ACC112 (cell line): ENCODE results near the gene MRPL39.

Experiments used
- H2AFZ ChIP-seq: fragments of 200-600 bp; sonication (generic); one replicate; pipeline ENCODE4 v1.6.0; 2017; ENCODE audit warnings: antibody characterized with exemption, low read length; ENCODE audit not compliant: unreplicated experiment
- H3K27ac ChIP-seq: fragments of 200-600 bp; sonication (generic); 2 replicates; pipeline ENCODE4 v1.5.1; 2014; ENCODE audit warnings: low read depth, mild to moderate bottlenecking, antibody characterized with exemption, low read length, moderate library complexity
- H3K27me3 ChIP-seq: fragments of 200-600 bp; sonication (generic); 2 replicates; pipeline ENCODE4 v1.6.1; 2014; ENCODE audit warnings: mild to moderate bottlenecking, antibody characterized with exemption, low read length, moderate library complexity, mixed read lengths; ENCODE audit not compliant: insufficient read depth
- H3K36me3 ChIP-seq: fragments of 200-600 bp; sonication (generic); 2 replicates; pipeline ENCODE4 v1.6.1; 2016; ENCODE audit warnings: mild to moderate bottlenecking, antibody characterized with exemption, low read length, moderate library complexity, mixed read lengths; ENCODE audit not compliant: insufficient read depth
- H3K4me1 ChIP-seq: fragments of 200-600 bp; sonication (generic); one replicate; pipeline ENCODE4 v1.6.1; 2016; ENCODE audit warnings: low read length, mixed read lengths; ENCODE audit not compliant: insufficient read depth, unreplicated experiment, control insufficient read depth
- H3K4me3 ChIP-seq: fragments of 200-600 bp; sonication (generic); 2 replicates; pipeline ENCODE4 v1.5.1; 2014; ENCODE audit warnings: mild to moderate bottlenecking, low read depth, low read length
- H3K79me2 ChIP-seq: fragments of 200-600 bp; sonication (generic); one replicate; pipeline ENCODE4 v1.6.0; 2016; ENCODE audit warnings: low read length; ENCODE audit not compliant: control insufficient read depth, unreplicated experiment, insufficient read depth

MRPL39 gene

GRCh38 chr21:25567472-25567871 is 39.8 kb downstream of the MRPL39 start:
- Histone ChIP-seq H2AFZ (no peak overlapping the region), H3K27ac (no peak overlapping the region), H3K4me1 (peaks cover 37% of the 10 kb centered on the region), H3K27me3 (no peaks in the 10 kb centered on the region), H3K36me3 (peaks cover 24% of the 10 kb centered on the region; the same call in 1 of the 2 replicates), H3K4me3 (no peak overlapping the region), H3K79me2 (peaks cover 81% of the 10 kb centered on the region)

- Histone ChIP-seq H3K4me1 (peaks cover 34% of the 10 kb centered on the region), H2AFZ (no peak overlapping the region), H3K27ac (no peak overlapping the region), H3K4me3 (no peak overlapping the region), H3K36me3 (peaks cover 24% of the 10 kb centered on the region; the same call in 1 of the 2 replicates), H3K79me2 (peaks cover 81% of the 10 kb centered on the region), H3K27me3 (no peaks in the 10 kb centered on the region)
These were observed 40.6 kb downstream of the MRPL39 start for GRCh38 chr21:25566645-25567044.

GRCh38 chr21:25565272-25566211 is 41.7 kb downstream of the MRPL39 start:
- no peak overlapping the region for H3K27ac ChIP-seq
- no peak overlapping the region for H3K4me3 ChIP-seq
- peaks cover 43% of the 10 kb centered on the region for H3K4me1 ChIP-seq
- H2AFZ ChIP-seq, result no peak overlapping the region
- no peaks in the 10 kb centered on the region for H3K27me3 ChIP-seq
- peaks cover 75% of the 10 kb centered on the region for H3K79me2 ChIP-seq
- peaks cover 24% of the 10 kb centered on the region; the same call in 1 of the 2 replicates for H3K36me3 ChIP-seq

GRCh38 chr21:25564349-25564948 is 42.8 kb downstream of the MRPL39 start:
- peaks cover 17% of the 10 kb centered on the region; the same call in 1 of the 2 replicates for H3K36me3 ChIP-seq
- peak overlapping the region; percentile 85 for H3K4me3 ChIP-seq
- H3K4me1 ChIP-seq, result peaks cover 50% of the 10 kb centered on the region
- no peak overlapping the region for H3K27ac ChIP-seq
- H2AFZ ChIP-seq, result no peak overlapping the region
- peaks cover 67% of the 10 kb centered on the region for H3K79me2 ChIP-seq
- no peaks in the 10 kb centered on the region for H3K27me3 ChIP-seq

- H3K4me3 ChIP-seq, result peak overlapping the region; percentile 85
- H3K36me3 ChIP-seq, result peaks cover 17% of the 10 kb centered on the region; the same call in 1 of the 2 replicates
- peaks cover 61% of the 10 kb centered on the region for H3K79me2 ChIP-seq
- H3K4me1 ChIP-seq, result peaks cover 41% of the 10 kb centered on the region
- no peak overlapping the region for H2AFZ ChIP-seq
- H3K27me3 ChIP-seq, result no peaks in the 10 kb centered on the region
- H3K27ac ChIP-seq, result no peak overlapping the region
These were observed 43.7 kb downstream of the MRPL39 start for GRCh38 chr21:25563361-25564116.

GRCh38 chr21:25562660-25563059 is 44.6 kb downstream of the MRPL39 start:
- Histone ChIP-seq H3K27me3 (no peaks in the 10 kb centered on the region), H2AFZ (peak overlapping the region; percentile 37), H3K4me1 (peaks cover 33% of the 10 kb centered on the region), H3K36me3 (peaks cover 17% of the 10 kb centered on the region; the same call in 1 of the 2 replicates), H3K79me2 (peaks cover 54% of the 10 kb centered on the region), H3K27ac (peak overlapping the region; percentile 52; the same call in 1 of the 2 replicates), H3K4me3 (peak overlapping the region; percentile 85)

GRCh38 chr21:25561668-25562641 is 45.3 kb downstream of the MRPL39 start:
- peaks cover 32% of the 10 kb centered on the region for H3K4me1 ChIP-seq
- peak overlapping the region; percentile 85 for H3K4me3 ChIP-seq
- H3K36me3 ChIP-seq, result peaks cover 17% of the 10 kb centered on the region; the same call in 1 of the 2 replicates
- no peaks in the 10 kb centered on the region for H3K27me3 ChIP-seq
- peak overlapping the region; percentile 52 for H3K27ac ChIP-seq
- H3K79me2 ChIP-seq, result peaks cover 47% of the 10 kb centered on the region
- peak overlapping the region; percentile 94 for H2AFZ ChIP-seq

GRCh38 chr21:25560891-25561290 is 46.4 kb downstream of the MRPL39 start:
- H3K36me3 ChIP-seq, result peaks cover 13% of the 10 kb centered on the region; the same call in 1 of the 2 replicates
- H2AFZ ChIP-seq, result peak overlapping the region; percentile 94
- H3K27ac ChIP-seq, result no peak overlapping the region; the same call in 1 of the 2 replicates
- peak overlapping the region; percentile 85 for H3K4me3 ChIP-seq
- H3K4me1 ChIP-seq, result peaks cover 31% of the 10 kb centered on the region
- H3K79me2 ChIP-seq, result peaks cover 36% of the 10 kb centered on the region
- no peaks in the 10 kb centered on the region for H3K27me3 ChIP-seq

GRCh38 chr21:25560271-25560685 is 47.0 kb downstream of the MRPL39 start:
- Histone ChIP-seq H3K79me2 (peaks cover 30% of the 10 kb centered on the region), H2AFZ (no peak overlapping the region), H3K4me3 (no peak overlapping the region)

More at GRCh38 chr21:25560271-25560685, 47.0 kb downstream of the MRPL39 start:
- H3K27me3 ChIP-seq, result no peaks in the 10 kb centered on the region
- H3K36me3 ChIP-seq, result peaks cover 8% of the 10 kb centered on the region; the same call in 1 of the 2 replicates
- H3K27ac ChIP-seq, result no peak overlapping the region
- H3K4me1 ChIP-seq, result peaks cover 29% of the 10 kb centered on the region
